Thoracic aorta (tissue), 2 donors: ENCODE data around the gene IRGC. TPM values are rescaled to one million over a fixed set of nuclear protein-coding genes. Genes with fewer than 3 reads are reported as not detected.

Experiments
- ATAC-seq: fragments of 150-250 bp; one replicate; pipeline ENCODE4 v1.8.0; 2017; ENCODE audit warnings: low read depth; ENCODE audit not compliant: insufficient number of reproducible peaks, low FRiP score
- DNase-seq: peaks from one replicate; pipeline ENCODE4 v3.0.0-alpha.2; 2020; ENCODE audit warnings: low spot score
- H3K27ac ChIP-seq, 2 donors: fragments of 200-600 bp; sonication (generic); 1 replicate in 1 of 2; 2 replicates in 1 of 2; pipeline ENCODE4 v1.5.1; 2016; ENCODE audit warnings: mild to moderate bottlenecking in 2 of 2, moderate library complexity in 2 of 2
- H3K27me3 ChIP-seq: fragments of 200-600 bp; sonication (generic); replicated peaks from 2 replicates; pipeline ENCODE4 v1.6.0; 2016; ENCODE audit warnings: mild to moderate bottlenecking; ENCODE audit not compliant: insufficient read depth
- H3K36me3 ChIP-seq: fragments of 200-600 bp; sonication (generic); one replicate; pipeline ENCODE4 v1.5.1; 2016
- H3K4me1 ChIP-seq, 2 donors: fragments of 200-600 bp; sonication (generic); 1 replicate in 1 of 2; 2 replicates in 1 of 2; pipeline versions ENCODE4 v1.5.1 to v1.6.0; 2016; ENCODE audit warnings: low read depth in 2 of 2, mild to moderate bottlenecking in 1 of 2; ENCODE audit not compliant: control insufficient read depth in 1 of 2
- H3K4me3 ChIP-seq: fragments of 200-600 bp; sonication (generic); 2 replicates; pipeline ENCODE4 v1.5.1; 2016; ENCODE audit warnings: mild to moderate bottlenecking
- H3K9me3 ChIP-seq: fragments of 200-600 bp; sonication (generic); 2 replicates; pipeline ENCODE4 v1.5.1; 2016
- CTCF ChIP-seq: fragments of 200-600 bp; sonication (generic); IDR thresholded peaks from one replicate; pipeline ENCODE4 v1.5.1; 2019; ENCODE audit warnings: antibody characterized with exemption
- total RNA-seq, 2 donors: library from RNA; depleted of rRNA; stranded (reverse); fragments of >200 nt; gene quantifications; one replicate each; pipeline versions ENCODE4 v1.1.0 to v1.2.3, GENCODE V29; 2016

IRGC gene
- total RNA-seq, 2 donors from 2014 or later, result not detected

GRCh38 chr19:43767818-43768217 lies 51.9 kb downstream of the IRGC start:
- Histone ChIP-seq H3K27ac (no peak overlapping the region), H3K4me3 (no peak overlapping the region), H3K27me3 (no peaks in the 10 kb centered on the region), H3K9me3 (no peaks in the 10 kb centered on the region), H3K36me3 (no peaks in the 10 kb centered on the region), H3K4me1 (peaks cover 17 to 28% of the 10 kb centered on the region in 2 donors)
- TF ChIP-seq CTCF, result no peak
- no peak for ATAC-seq
- no peak for DNase-seq

DNA sequence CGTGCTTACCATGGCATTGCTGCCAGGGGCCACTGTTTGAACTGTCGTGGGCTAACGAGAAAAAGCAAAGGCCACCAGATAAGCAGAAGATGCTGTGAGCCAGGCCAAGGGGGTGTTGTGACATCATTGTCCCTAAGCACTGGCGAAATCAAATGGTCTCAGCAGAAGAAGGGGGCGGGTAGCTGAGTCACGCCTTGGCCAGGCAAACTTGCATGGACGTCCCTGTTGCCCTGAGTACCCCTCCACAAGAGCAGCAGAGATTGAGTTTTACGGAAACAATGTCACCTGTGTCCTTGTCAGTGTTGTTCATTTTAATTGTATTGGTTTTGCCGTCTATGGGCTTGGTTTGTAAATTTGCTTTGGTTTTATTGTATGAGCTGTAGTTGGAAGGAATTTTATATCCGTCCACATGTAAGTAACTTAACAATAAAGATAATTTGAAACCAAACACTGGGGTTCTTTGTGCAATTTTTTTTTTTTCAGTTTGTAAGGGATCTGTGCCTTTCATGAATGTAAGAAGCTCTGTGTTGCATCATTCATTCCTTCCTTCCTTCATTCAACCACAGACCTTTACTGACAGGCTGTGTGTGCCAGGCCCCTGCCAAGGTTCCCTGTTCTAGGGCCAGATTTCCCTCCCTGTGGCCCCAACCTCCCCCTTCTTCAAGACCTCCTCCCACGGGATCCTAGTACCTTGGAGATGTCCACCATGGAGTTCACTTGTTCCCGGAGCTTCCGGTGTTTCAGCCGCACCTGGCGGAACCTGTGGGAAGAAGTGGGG lies 52.6 kb downstream of the IRGC start:
- DNase-seq, result no peak
- no peak for ATAC-seq

DNA sequence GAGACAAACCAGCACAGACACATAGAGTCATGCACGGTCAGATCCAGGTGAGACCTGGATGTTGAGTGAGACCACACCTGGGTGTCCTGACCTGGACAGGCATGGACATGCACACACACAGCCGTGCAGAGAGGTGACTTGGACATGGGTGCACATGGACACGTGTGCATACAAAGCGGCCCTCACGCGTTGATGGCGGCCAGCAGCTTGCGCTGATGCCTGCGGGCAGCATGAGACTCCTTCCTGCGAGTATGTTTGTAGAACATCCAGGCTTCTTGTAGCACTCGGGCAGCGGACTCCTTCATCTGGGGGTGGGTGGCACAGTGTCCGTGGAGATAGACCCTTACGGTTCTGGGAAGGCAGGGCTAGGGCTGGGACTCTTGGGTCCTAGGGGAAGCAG lies 53.4 kb downstream of the IRGC start:
- no peaks in the 10 kb centered on the region for H3K36me3 ChIP-seq
- no peak for ATAC-seq
- H3K4me3 ChIP-seq, result no peak overlapping the region
- DNase-seq, result no peak
- no peaks in the 10 kb centered on the region for H3K27me3 ChIP-seq
- peaks cover 14 to 21% of the 10 kb centered on the region in 2 donors for H3K4me1 ChIP-seq
- no peaks in the 10 kb centered on the region for H3K9me3 ChIP-seq
- no peak for TF ChIP-seq CTCF
- no peak overlapping the region for H3K27ac ChIP-seq

More for the DNA sequence above, 52.6 kb downstream of the IRGC start:
- no peak for TF ChIP-seq CTCF
- H3K36me3 ChIP-seq, result no peaks in the 10 kb centered on the region
- H3K4me3 ChIP-seq, result no peak overlapping the region
- no peak overlapping the region for H3K27ac ChIP-seq
- H3K27me3 ChIP-seq, result no peaks in the 10 kb centered on the region
- H3K4me1 ChIP-seq, result peaks cover 14 to 21% of the 10 kb centered on the region in 2 donors
- H3K9me3 ChIP-seq, result no peaks in the 10 kb centered on the region

Other genes starting within 250 kb of the IRGC start
- 10 to 100 TPM; 10.0 to 14.7 TPM for gene PHLDB3, start 211.3 kb upstream of the IRGC start, total RNA-seq
- 10 to 100 TPM; 42.0 to 45.9 TPM for gene ETHE1, start 188.9 kb upstream of the IRGC start, total RNA-seq
- 1 to 10 TPM in 1 of 2 donors, not detected in 1; 1.6 TPM for gene ZNF575, start 182.9 kb upstream of the IRGC start, total RNA-seq
- 10 to 100 TPM; 24.3 to 30.2 TPM for gene XRCC1, start 140.5 kb upstream of the IRGC start, total RNA-seq
- 10 to 100 TPM in 1 of 2 donors, 1 to 10 TPM in 1; 6.6 to 11.9 TPM for gene PINLYP, start 140.3 kb upstream of the IRGC start, total RNA-seq
- gene IRGQ, start 119.9 kb upstream of the IRGC start, total RNA-seq, result 10 to 100 TPM; 24.4 to 37.2 TPM
- gene ZNF576, start 119.5 kb upstream of the IRGC start, total RNA-seq, result 10 to 100 TPM in 1 of 2 donors, 1 to 10 TPM in 1; 4.6 to 20.2 TPM
- under 1 TPM in 1 of 2 donors, not detected in 1; 0.56 TPM for gene SRRM5, start 104.0 kb upstream of the IRGC start, total RNA-seq
- gene ZNF428, start 96.4 kb upstream of the IRGC start, total RNA-seq, result 10 to 100 TPM; 24.1 to 37.8 TPM
- 1 to 10 TPM; 1.9 to 5.6 TPM for gene CADM4, start 76.2 kb upstream of the IRGC start, total RNA-seq
- 10 to 100 TPM; 48.5 to 82.5 TPM for gene PLAUR, start 45.9 kb upstream of the IRGC start, total RNA-seq
- gene SMG9, start 38.9 kb downstream of the IRGC start, total RNA-seq, result 10 to 100 TPM; 18.3 to 49.1 TPM
- gene KCNN4, start 64.9 kb downstream of the IRGC start, total RNA-seq, result 1 to 10 TPM; 2.8 to 3.5 TPM
- gene LYPD5, start 86.4 kb downstream of the IRGC start, total RNA-seq, result 1 to 10 TPM; 5.9 to 6.5 TPM
- gene ZNF283, start 111.2 kb downstream of the IRGC start, total RNA-seq, result 10 to 100 TPM in 1 of 2 donors, 1 to 10 TPM in 1; 8.1 to 15.3 TPM
- gene ZNF404, start 167.9 kb downstream of the IRGC start, total RNA-seq, result 1 to 10 TPM in 1 of 2 donors, not detected in 1; 2.7 TPM
- 10 to 100 TPM in 1 of 2 donors, 1 to 10 TPM in 1; 8.1 to 16.9 TPM for gene ZNF45, start 219.2 kb downstream of the IRGC start, total RNA-seq
- gene ZNF221, start 235.2 kb downstream of the IRGC start, total RNA-seq, result 10 to 100 TPM in 1 of 2 donors, 1 to 10 TPM in 1; 5.8 to 11.9 TPM